GM12878 (cell line): ENCODE data around the gene KRT78. TPM values are rescaled to one million over a fixed set of nuclear protein-coding genes. Genes with fewer than 3 reads are reported as not detected.

Experiments used
- ATAC-seq: fragments of 200-7000 bp; cut with Tn5 transposase; 3 replicates; pipeline ENCODE4 v1.9.1; 2020; ENCODE audit warnings: mild to moderate bottlenecking, moderate library complexity
- BruUV-seq: library from RNA; stranded (reverse); fragments of 400-500 nt; replicated peaks from 2 replicates; lab custom pipeline; 2021; lab: Mats Ljungman, UMichigan
- CTCF ChIA-PET: fragments of 300-600 bp; sonication (Branson Sonifier 250); formaldehyde crosslinking; extraction: SDS; loops from one replicate; lab custom pipeline; 2021; ENCODE audit warnings: inconsistent platforms; lab: Yijun Ruan, JAX
- POLR2A ChIA-PET: fragments of 350-600 bp; formaldehyde crosslinking; extraction: SDS; loops from one replicate; lab custom pipeline; 2021; ENCODE audit warnings: inconsistent platforms; lab: Charles Lee
- RAD21 ChIA-PET: fragments of 300-600 bp; sonication (Branson Sonifier 250); formaldehyde crosslinking; loops from one replicate; lab custom pipeline; 2023; ENCODE audit warnings: antibody characterized with exemption; ENCODE audit not compliant: unreplicated experiment; lab: Charles Lee
- SMC1A ChIA-PET: fragments of 300-600 bp; sonication (Branson Sonifier 250); formaldehyde crosslinking; loops from one replicate; lab custom pipeline; 2023; ENCODE audit not compliant: unreplicated experiment, uncharacterized antibody; lab: Charles Lee
- DNase-seq: peaks from one replicate; pipeline ENCODE4 v3.0.0-alpha.2; 2011; ENCODE audit warnings: low read depth, low spot score
- FAIRE-seq: peaks from 3 replicates; lab custom pipeline; 2011; peaks lifted over from hg19 to GRCh38; lab: Jason Lieb, UNC
- H2AFZ ChIP-seq: 2 replicates; pipeline ENCODE4 v1.6.0; 2011; ENCODE audit warnings: low read depth, low read length, control low read depth; ENCODE audit not compliant: control insufficient read depth
- H3K27ac ChIP-seq: 2 replicates; pipeline ENCODE4 v1.5.1; 2011; ENCODE audit warnings: control low read depth; ENCODE audit not compliant: control insufficient read depth, insufficient read depth
- H3K27me3 ChIP-seq, 2 experiments: replicated peaks in 1 of 2; 2 replicates each; pipeline versions ENCODE4 v1.6.0 to v1.6.1; 2011; ENCODE audit warnings: low read length in 1 of 2; ENCODE audit not compliant: control insufficient read depth in 2 of 2, insufficient read depth in 2 of 2
- H3K36me3 ChIP-seq, 2 experiments: 2 replicates each; pipeline ENCODE4 v1.5.1; 2011; ENCODE audit warnings: low read length in 1 of 2; ENCODE audit not compliant: control insufficient read depth in 2 of 2, insufficient read depth in 2 of 2
- H3K4me1 ChIP-seq: 2 replicates; pipeline ENCODE4 v1.6.1; 2011; ENCODE audit warnings: mild to moderate bottlenecking, low read length, moderate library complexity, mixed read lengths; ENCODE audit not compliant: control insufficient read depth, insufficient read depth
- H3K4me2 ChIP-seq: 2 replicates; pipeline ENCODE4 v1.6.0; 2011; ENCODE audit warnings: control low read depth; ENCODE audit not compliant: control insufficient read depth, insufficient read depth
- H3K4me3 ChIP-seq: fragments of 200-600 bp; sonication (generic); 2 replicates; pipeline ENCODE4 v1.5.1; 2016
- H3K79me2 ChIP-seq: 2 replicates; pipeline ENCODE4 v1.6.0; 2011; ENCODE audit warnings: low read length; ENCODE audit not compliant: control insufficient read depth, insufficient read depth
- H3K9ac ChIP-seq: 2 replicates; pipeline ENCODE4 v1.8.0; 2011; ENCODE audit warnings: low read length, control low read depth, mixed read lengths; ENCODE audit not compliant: control insufficient read depth, insufficient read depth
- H3K9me3 ChIP-seq: replicated peaks from 3 replicates; pipeline ENCODE4 v1.5.1; 2011; ENCODE audit warnings: mild to moderate bottlenecking, low read length; ENCODE audit not compliant: control insufficient read depth, insufficient read depth
- H4K20me1 ChIP-seq: 2 replicates; pipeline ENCODE4 v1.6.0; 2011; ENCODE audit not compliant: control insufficient read depth, insufficient read depth
- ATF3 ChIP-seq: IDR thresholded peaks from 2 replicates; pipeline ENCODE4 v1.6.1; 2011; ENCODE audit warnings: low read depth, mild to moderate bottlenecking, low read length, moderate library complexity, borderline replicate concordance; ENCODE audit errors: extremely low read depth
- CREM ChIP-seq: IDR thresholded peaks from 2 replicates; pipeline ENCODE4 v1.6.1; 2014; ENCODE audit warnings: antibody characterized with exemption, low read depth
- E4F1 ChIP-seq: fragments of 450-650 bp; IDR thresholded peaks from 2 replicates; pipeline ENCODE4 v1.6.1; 2018; ENCODE audit warnings: borderline replicate concordance, mild to moderate bottlenecking; ENCODE audit not compliant: partially characterized antibody
- EGR1 ChIP-seq, 2 experiments: IDR thresholded peaks; 1 replicate in 1 of 2; 2 replicates in 1 of 2; pipeline ENCODE4 v1.6.1; 2011 to 2012; ENCODE audit warnings: low read depth in 2 of 2, low read length in 2 of 2, borderline replicate concordance in 1 of 2, mild to moderate bottlenecking in 1 of 2, moderate library complexity in 1 of 2
- GATAD2B ChIP-seq: fragments of 450-650 bp; conservative IDR thresholded peaks from 2 replicates; pipeline ENCODE4 v1.6.1; 2017; ENCODE audit warnings: low read depth, mild to moderate bottlenecking, moderate library complexity
- HDGF ChIP-seq: fragments of 450-650 bp; IDR thresholded peaks from 2 replicates; pipeline ENCODE4 v1.6.1; 2016; ENCODE audit warnings: antibody characterized with exemption
- IRF3 ChIP-seq: fragments of 450-650 bp; IDR thresholded peaks from 2 replicates; pipeline ENCODE4 v1.6.1; 2014; ENCODE audit warnings: mild to moderate bottlenecking
- MLLT1 ChIP-seq: fragments of 450-650 bp; IDR thresholded peaks from 2 replicates; pipeline ENCODE4 v1.6.1; 2016; ENCODE audit warnings: mild to moderate bottlenecking
- NR2F1 ChIP-seq: fragments of 450-650 bp; conservative IDR thresholded peaks from 2 replicates; pipeline ENCODE4 v1.6.1; 2017; ENCODE audit warnings: mild to moderate bottlenecking
- PML ChIP-seq: IDR thresholded peaks from 2 replicates; pipeline ENCODE4 v1.6.1; 2012; ENCODE audit warnings: low read length, inconsistent platforms
- POLR2A ChIP-seq: IDR thresholded peaks from 2 replicates; pipeline ENCODE4 v1.6.1; 2011; ENCODE audit warnings: low read depth, mild to moderate bottlenecking, low read length
- RELA ChIP-seq: fragments of 450-650 bp; IDR thresholded peaks from 2 replicates; pipeline ENCODE4 v1.8.0; 2014; ENCODE audit warnings: borderline replicate concordance; ENCODE audit not compliant: partially characterized antibody
- SMAD1 ChIP-seq: fragments of 450-650 bp; IDR thresholded peaks from 2 replicates; pipeline ENCODE4 v1.6.1; 2018; ENCODE audit warnings: mild to moderate bottlenecking, low read depth; ENCODE audit not compliant: partially characterized antibody
- TCF7 ChIP-seq: IDR thresholded peaks from 2 replicates; pipeline ENCODE4 v1.6.1; 2014; ENCODE audit warnings: antibody characterized with exemption, borderline replicate concordance
- USF2 ChIP-seq: IDR thresholded peaks from 2 replicates; pipeline ENCODE4 v1.6.1; 2011; ENCODE audit warnings: low read depth, low read length, improper control_type of control experiment, borderline replicate concordance
- ZBED1 ChIP-seq: IDR thresholded peaks from 2 replicates; pipeline ENCODE4 v1.6.1; 2016; ENCODE audit warnings: borderline replicate concordance
- ZNF384 ChIP-seq: IDR thresholded peaks from 2 replicates; pipeline ENCODE4 v1.6.1; 2012; ENCODE audit warnings: low read depth, mild to moderate bottlenecking, low read length, improper control_type of control experiment, borderline replicate concordance
- WGBS: methylation state at CpG from one replicate; pipeline ENCODE4 v1.1.6; 2016; ENCODE audit warnings: low lambda C conversion rate; ENCODE audit not compliant: insufficient replicate concordance, insufficient coverage; ENCODE audit errors: missing lambda C conversion rate; 5-methylcytosine and 5-hydroxymethylcytosine counted together
- in situ Hi-C: fragments of 300-500 bp; cut with MboI; formaldehyde crosslinking; loops from 9 replicates; pipeline ENCODE4 v1.14.3; 2018; ENCODE audit warnings: mixed read lengths
- intact Hi-C: fragments of 100-400 bp; cut with micrococcal nuclease; formaldehyde crosslinking; loops from one replicate; pipeline ENCODE4 v1.14.2; 2022; ENCODE audit not compliant: unreplicated experiment
- polyA plus RNA-seq, 11 experiments: library from polyadenylated mRNA; depleted of rRNA in 4 of 11; unstranded in 6 of 11; stranded (reverse) in 5 of 11; fragments of >200 nt; fragmentation: Nextera tagmentation in 4 of 11; fragmentation: Illumina TruSeq in 1 of 11; extraction: Ambion mirVana in 4 of 11; extraction: Trizol in 1 of 11; gene quantifications; 1 replicate in 1 of 11; 2 replicates in 10 of 11; pipeline versions ENCODE4 v1.2.1 to v1.2.3, GENCODE V29; 2011 to 2016; ENCODE audit warnings: inconsistent platforms in 2 of 11, missing spikeins in 2 of 11, low read depth in 1 of 11
- total RNA-seq, 4 experiments: library from RNA; depleted of rRNA in 3 of 4; stranded (reverse); fragments of >200 nt in 3 of 4; fragmentation: Illumina TruSeq in 1 of 4; extraction: Trizol in 1 of 4; gene quantifications; 2 replicates each; pipeline versions ENCODE4 v1.2.1 to v1.2.3, GENCODE V29; 2013 to 2021

The KRT78 gene
- total and polyA plus RNA-seq, 10 of the 15 experiments (the other 5 are each of a cell fraction or from before 2014, with no cell fraction given) = 0.07 TPM; not detected in 9

- H3K27me3 ChIP-seq = peaks cover 0 to 9% of the 10 kb centered on the region in 2 experiments; a peak in 2 of 4 replicates
- CTCF ChIA-PET = no interaction called here
Measured at GRCh38 chr12:52823761-52824450, 24.9 kb downstream of the KRT78 start.

More at GRCh38 chr12:52823761-52824450, 24.9 kb downstream of the KRT78 start:
- Histone ChIP-seq H2AFZ (no peak overlapping the region), H3K36me3 (no peaks in the 10 kb centered on the region), H3K79me2 (no peaks in the 10 kb centered on the region), H3K4me3 (no peak overlapping the region), H3K27ac (no peak overlapping the region), H3K4me2 (no peak overlapping the region), H3K9ac (no peak overlapping the region), H3K4me1 (no peaks in the 10 kb centered on the region), H4K20me1 (no peaks in the 10 kb centered on the region; the same call in 1 of the 2 replicates), H3K9me3 (no peaks in the 10 kb centered on the region)
- ChIA-PET POLR2A (no interaction called here), SMC1A (no interaction called here), RAD21 (no interaction called here)
- no TSS peak for BruUV-seq
- in situ Hi-C loops (no loop called here), intact Hi-C loops (no loop called here)
- FAIRE-seq (no peak), DNase-seq (no peak), ATAC-seq (no peak)
- 17% methylated on average over 15 of the region's 15 CpGs for WGBS
- TF ChIP-seq ZNF384 = no peak
- no peak for TF ChIP-seq GATAD2B
- TF ChIP-seq RELA = no peak
- TF ChIP-seq NR2F1 = no peak
- no peak for TF ChIP-seq ZBED1
- TF ChIP-seq CREM = no peak
- no peak for TF ChIP-seq E4F1
- TF ChIP-seq TCF7 = no peak
- TF ChIP-seq EGR1 (IDR thresholded peaks at IDR 0.05; ENCODE audit: borderline replicate concordance in 1 of 2, low read depth in 2 of 2, low read length in 2 of 2) = no peak
- TF ChIP-seq IRF3 = no peak
- no peak for TF ChIP-seq MLLT1
- TF ChIP-seq USF2 = no peak
- no peak for TF ChIP-seq POLR2A
- no peak for TF ChIP-seq SMAD1
- no peak for TF ChIP-seq PML
- no peak for TF ChIP-seq ATF3
- TF ChIP-seq HDGF = no peak
